DMS114 treated with DMSO at 0.1 percent for 48 hours (cell line): ENCODE data around the gene NRP2.

Source experiments
- DNase-seq: peaks from one replicate; lab custom pipeline; 2025; ENCODE audit not compliant: unreplicated experiment; lab: John Stamatoyannopoulos, UW

The NRP2 gene

GRCh38 chr2:205730701-205731582 lies 48.6 kb downstream of the NRP2 start:
- DNase-seq = no peak

- no peak for DNase-seq
Observed at GRCh38 chr2:205731583-205731981, 49.3 kb downstream of the NRP2 start.

- no peak for DNase-seq
Observed at GRCh38 chr2:205732314-205732713, 50.0 kb downstream of the NRP2 start.

- no peak for DNase-seq
Observed at GRCh38 chr2:205733082-205733481, 50.8 kb downstream of the NRP2 start.

- no peak for DNase-seq
Observed at GRCh38 chr2:205733648-205734047, 51.3 kb downstream of the NRP2 start.

GRCh38 chr2:205734436-205735037 lies 52.2 kb downstream of the NRP2 start:
- no peak for DNase-seq

GRCh38 chr2:205738117-205738968 lies 56.0 kb downstream of the NRP2 start:
- no peak for DNase-seq

- DNase-seq = no peak
Observed at GRCh38 chr2:205739620-205740019, 57.3 kb downstream of the NRP2 start.

- DNase-seq = no peak
Observed at GRCh38 chr2:205740381-205740780, 58.1 kb downstream of the NRP2 start.

- no peak for DNase-seq
Observed at GRCh38 chr2:205741256-205741978, 59.1 kb downstream of the NRP2 start.

GRCh38 chr2:205743137-205743536 lies 60.8 kb downstream of the NRP2 start:
- DNase-seq = no peak

GRCh38 chr2:205744074-205744591 lies 61.8 kb downstream of the NRP2 start:
- no peak for DNase-seq

- no peak for DNase-seq
Observed at GRCh38 chr2:205745661-205746419, 63.5 kb downstream of the NRP2 start.

- no peak for DNase-seq
Observed at GRCh38 chr2:205746420-205746785, 64.1 kb downstream of the NRP2 start.

GRCh38 chr2:205747829-205748386 lies 65.6 kb downstream of the NRP2 start:
- no peak for DNase-seq

GRCh38 chr2:205748639-205749038 lies 66.3 kb downstream of the NRP2 start:
- DNase-seq = no peak

- DNase-seq = no peak
Observed at GRCh38 chr2:205749078-205749477, 66.8 kb downstream of the NRP2 start.

GRCh38 chr2:205750797-205751196 lies 68.5 kb downstream of the NRP2 start:
- DNase-seq = no peak

- no peak for DNase-seq
Observed at GRCh38 chr2:205751569-205752031, 69.3 kb downstream of the NRP2 start.
